CD4-positive, alpha-beta T cell treated with Interferon alpha-2 for 1 hour (primary cell): ENCODE data around the gene MYLK2.
"Not testable (repeated sequence)": the region's sequence is repeated elsewhere in the genome, so short reads cannot be mapped to it uniquely, and the experiment has no call there.

Source experiments
- DNase-seq, 2 donors: peaks; one replicate each; pipeline ENCODE4 v3.0.0-alpha.2; 2020 to 2022

The MYLK2 gene

GRCh38 chr20:31819083-31819784, at the start of gene MYLK2:
Gene MYLK2, plus strand, starts transcription at chr20:31819356. Its CDS starts 225 bp downstream, at chr20:31819581.
- DNase-seq: no peak

- DNase-seq: no peak
Observed at GRCh38 chr20:31769681-31770080, 49.5 kb upstream of the MYLK2 start.

DNA sequence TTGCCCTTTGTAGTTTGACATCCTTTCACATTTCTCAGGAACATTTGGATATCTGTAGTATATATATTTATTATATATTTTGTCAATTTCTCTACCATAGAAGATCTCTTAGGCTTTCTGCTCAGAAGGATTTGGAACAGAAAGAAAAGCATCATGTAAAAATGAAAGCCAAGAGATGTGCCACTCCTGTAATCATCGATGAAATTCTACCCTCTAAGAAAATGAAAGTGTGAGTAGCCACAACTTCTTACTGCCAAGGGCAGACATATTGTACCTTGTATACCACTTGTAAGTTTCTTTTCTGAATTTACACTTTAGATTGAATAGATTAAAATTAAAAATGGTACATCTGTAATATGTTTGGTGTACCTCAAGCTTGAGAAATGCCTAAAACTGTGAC, 48.9 kb upstream of the MYLK2 start:
- DNase-seq: peak in 1 of 2 donors; percentile 23

DNA sequence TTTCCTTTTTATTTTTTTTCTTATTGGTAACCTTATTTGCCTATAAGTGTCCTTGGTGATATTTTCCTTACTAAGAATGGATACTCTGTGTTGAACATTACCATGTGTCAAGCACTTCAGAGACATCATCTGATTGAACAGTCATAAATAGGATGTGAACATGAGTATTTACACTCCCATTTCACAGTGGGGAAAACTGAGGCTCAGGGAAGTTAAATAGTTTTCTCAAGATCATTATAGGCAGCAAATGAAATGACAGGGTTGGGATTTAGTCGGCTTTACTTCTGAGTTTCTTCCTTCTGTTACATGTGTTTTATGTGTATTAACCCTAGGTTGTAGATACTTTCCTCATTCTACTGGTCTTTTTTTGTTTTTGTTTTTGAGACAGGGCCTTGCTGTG, 44.7 kb upstream of the MYLK2 start:
- no peak for DNase-seq

GRCh38 chr20:31780839-31781238, 38.3 kb upstream of the MYLK2 start:
- DNase-seq: no peak

- DNase-seq: no peak
Observed at GRCh38 chr20:31781945-31782344, 37.2 kb upstream of the MYLK2 start.

DNA sequence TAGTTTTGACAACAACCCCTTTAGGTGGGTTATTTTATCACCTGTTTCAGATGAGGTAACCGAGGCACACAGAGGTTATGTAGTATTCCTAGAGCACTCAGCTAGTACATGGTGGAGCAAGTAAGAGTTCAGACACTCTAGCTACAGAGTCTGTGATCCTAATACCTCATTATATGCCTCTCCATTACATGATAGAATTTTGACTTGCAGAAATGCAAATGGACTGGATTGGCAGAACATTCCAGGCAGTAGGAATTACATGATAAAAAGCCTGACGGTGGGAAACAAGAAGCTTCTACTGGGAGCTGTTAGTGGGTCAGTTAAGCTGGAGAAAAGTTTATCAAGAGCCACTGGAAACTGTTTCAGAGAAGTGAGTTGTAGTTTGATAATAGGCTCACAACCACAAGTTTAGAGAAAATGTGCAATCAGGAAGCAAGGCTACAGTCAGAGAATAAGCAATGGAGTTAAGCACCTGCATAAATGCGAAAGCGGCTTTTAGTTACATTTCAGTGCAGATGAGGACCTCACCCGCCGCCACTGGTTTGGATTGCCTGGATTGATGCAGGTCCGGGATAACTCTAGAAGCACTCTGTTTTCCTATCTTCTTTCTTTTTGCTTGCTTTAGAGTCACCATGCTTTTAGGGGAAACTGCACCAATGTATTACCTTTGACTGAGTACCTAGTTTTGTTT, 34.7 kb upstream of the MYLK2 start:
- no peak for DNase-seq

DNA sequence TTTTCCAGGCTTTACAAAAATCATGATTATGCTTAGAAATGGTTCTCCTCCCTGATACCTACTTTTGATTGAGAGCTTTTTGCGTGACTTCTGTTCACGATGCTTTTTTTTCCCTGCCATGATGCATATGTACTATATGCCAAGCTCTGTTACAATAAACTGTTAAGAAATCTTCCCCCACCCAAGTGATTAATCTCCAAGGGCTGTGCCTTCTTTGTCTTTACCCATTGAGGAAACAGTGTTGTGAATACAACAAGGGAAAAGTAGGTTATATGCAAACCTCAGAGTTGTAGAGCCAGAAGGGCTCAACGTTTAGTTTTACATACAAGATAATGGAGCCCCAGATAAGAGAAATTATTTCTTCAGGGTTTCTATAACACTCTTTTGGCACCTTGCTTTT, 34.1 kb upstream of the MYLK2 start:
- no peak for DNase-seq

DNA sequence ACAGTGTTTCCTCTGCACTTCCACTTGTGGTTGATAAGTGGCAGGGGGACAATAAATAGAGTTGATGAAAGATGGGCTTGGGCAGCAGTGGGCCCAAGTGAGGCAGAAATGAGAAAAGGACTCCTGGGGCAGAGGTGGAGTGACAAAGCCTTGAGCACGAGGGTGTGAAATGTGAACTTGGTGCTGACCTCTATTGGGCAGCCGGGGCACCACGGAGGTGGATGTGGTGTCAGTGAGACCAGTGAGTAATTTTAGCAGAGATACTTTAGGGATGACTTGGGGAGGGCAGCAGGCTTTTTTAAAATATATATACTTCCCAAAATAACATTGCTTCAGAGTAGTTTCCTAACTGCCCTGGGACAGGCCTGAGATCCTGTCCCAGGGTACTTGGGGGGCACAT, 30.6 kb upstream of the MYLK2 start:
- no peak for DNase-seq

GRCh38 chr20:31790401-31790800, 28.8 kb upstream of the MYLK2 start:
- no peak for DNase-seq

DNA sequence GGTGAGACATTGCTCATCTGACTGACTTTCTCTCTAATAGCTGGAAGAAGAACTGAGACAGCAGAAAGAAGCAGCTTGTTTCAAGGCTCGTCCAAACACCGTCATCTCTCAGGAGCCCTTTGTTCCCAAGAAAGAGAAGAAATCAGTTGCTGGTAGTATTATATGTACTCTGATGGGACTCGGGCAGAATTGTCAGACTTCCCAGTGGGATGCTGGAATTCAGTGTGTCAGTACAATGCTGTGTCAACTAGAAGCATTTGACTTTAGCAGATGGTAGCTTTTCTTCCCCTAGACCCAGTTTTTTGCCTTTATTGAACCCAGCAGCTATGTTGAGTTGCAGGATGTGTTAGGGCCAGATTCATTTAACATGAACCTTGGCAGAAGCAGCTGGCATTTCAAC, 21.8 kb upstream of the MYLK2 start:
- no peak for DNase-seq

DNA sequence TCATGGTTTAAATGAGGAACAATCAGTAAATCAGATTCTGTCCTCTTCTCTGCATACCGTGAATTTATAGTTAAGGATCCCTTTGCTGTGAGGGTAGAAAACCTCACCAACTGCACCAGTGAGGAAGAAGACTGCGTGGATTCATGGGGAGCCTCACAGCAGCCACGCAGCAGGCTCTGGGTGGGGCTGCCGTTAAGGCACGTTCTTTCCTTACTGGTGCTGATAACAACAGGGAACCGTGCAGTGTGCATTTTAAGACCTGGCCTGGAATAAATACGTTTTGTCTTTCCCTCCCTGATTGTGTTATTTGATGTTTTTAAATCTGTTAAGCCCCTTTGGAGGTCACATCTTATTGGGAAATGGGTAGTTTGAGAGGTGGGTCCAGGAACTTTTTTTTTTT, 17.6 kb upstream of the MYLK2 start:
- no peak for DNase-seq

GRCh38 chr20:31803552-31804291, 15.4 kb upstream of the MYLK2 start:
- no peak for DNase-seq

GRCh38 chr20:31806564-31807355, 12.4 kb upstream of the MYLK2 start:
- no peak for DNase-seq

DNA sequence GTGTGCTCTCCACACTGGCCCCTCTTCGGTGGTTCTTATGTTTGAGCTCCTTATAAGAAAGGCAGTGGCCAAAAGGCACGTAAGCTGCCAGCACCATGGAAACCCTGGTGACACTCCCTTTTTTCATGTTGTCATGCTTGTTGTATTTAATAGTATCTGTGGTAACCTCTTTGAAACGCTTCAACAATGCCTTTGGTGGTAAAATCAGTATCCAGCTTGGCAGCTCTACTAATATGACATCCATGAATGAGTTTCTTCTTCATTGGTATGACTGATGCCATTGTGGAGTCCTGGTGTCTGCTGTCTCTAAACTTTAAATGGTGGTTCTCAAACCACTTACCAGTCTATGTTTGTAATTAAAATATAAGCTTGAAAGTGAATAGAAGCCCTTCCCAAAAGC, 10.7 kb upstream of the MYLK2 start:
- no peak for DNase-seq

GRCh38 chr20:31809661-31810060, 9.5 kb upstream of the MYLK2 start:
- no peak for DNase-seq

- no peak for DNase-seq
Observed at GRCh38 chr20:31811198-31811597, 8.0 kb upstream of the MYLK2 start.

- no peak for DNase-seq
Observed at GRCh38 chr20:31811796-31812728, 7.1 kb upstream of the MYLK2 start.

- no peak for DNase-seq
Observed at GRCh38 chr20:31813611-31814010, 5.5 kb upstream of the MYLK2 start.

- DNase-seq: not testable (repeated sequence)
Observed at GRCh38 chr20:31814142-31814541, 5.0 kb upstream of the MYLK2 start.

DNA sequence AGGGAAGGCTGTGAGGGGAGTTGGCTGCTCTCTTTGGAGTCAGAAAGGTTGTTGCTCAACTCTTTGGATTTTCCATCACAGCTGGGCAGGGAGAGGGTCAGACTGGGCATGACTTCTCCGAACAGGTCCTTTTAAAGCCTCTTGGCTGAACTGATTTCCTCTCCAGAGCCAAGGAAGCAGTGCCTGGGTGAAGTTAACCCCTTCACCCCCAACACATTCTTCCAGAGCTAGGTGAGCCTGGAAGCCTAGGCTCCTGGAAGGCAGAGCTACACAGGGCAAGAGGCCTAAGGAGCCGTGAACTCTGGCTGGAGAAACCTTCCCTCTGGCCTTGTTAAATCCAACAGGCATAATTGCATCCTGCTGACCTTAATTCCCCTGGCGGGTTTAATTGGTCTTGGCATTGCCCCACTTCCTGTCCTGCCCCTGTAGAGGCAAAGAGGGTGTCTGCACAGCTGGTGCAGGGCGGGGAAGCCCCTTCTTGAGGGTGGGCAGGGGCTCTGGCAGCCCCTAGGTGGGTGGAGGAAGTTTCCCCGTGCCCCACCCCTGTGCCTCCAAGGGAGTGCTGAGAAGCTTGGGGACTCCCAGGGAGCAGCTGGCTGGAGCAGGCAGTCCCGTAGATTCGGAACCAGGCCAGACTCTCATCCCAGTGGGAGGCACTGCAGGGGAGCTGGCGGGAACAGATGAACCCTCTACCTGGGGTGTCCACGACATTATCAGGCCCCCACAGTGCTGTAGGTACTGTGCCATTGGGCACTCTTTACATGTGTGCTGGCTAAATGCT, 3.6 kb upstream of the MYLK2 start:
- no peak for DNase-seq
